ENCODE data around the gene RPP30. TPM values are rescaled to one million over a fixed set of nuclear protein-coding genes. Genes with fewer than 3 reads are reported as not detected.

RPP30 gene
- total and polyA plus RNA-seq, 2 donors from 2014 or later = 26.5 to 42.9 TPM

DNA sequence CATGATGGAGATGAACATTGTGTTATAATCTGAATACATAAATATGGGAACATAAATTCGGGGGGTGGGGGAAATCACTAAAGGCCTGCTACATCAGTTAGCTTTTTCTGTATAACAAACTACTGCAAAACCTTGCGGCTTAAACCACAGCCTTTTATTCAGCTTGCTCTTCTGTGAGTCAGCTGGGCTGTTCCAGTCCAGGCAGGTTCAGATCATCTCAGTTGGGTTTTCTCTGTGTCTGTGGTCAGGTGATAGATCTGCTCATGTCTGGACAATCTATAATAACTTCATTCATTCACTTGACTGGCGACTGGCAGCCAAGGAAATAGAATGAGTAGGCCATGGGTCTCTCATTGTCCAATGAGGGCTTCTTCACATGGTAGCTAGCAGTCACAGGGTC, 37.4 kb upstream of the RPP30 start:
- TF ChIP-seq CTCF (IDR thresholded peaks at IDR 0.05; ENCODE audit: borderline replicate concordance, extremely low read depth, insufficient read depth) = no peak
- Histone ChIP-seq H3K27ac (ENCODE audit: low read depth in 2 of 2, low read length in 2 of 2) (no peak overlapping the region), H3K36me3 (ENCODE audit: control insufficient read depth in 2 of 3, insufficient read depth in 3 of 3, low read length in 3 of 3) (no peaks in the 10 kb centered on the region), H3K27me3 (ENCODE audit: control insufficient read depth, insufficient read depth, low read length) (no peaks in the 10 kb centered on the region), H3K4me1 (ENCODE audit: control insufficient read depth in 2 of 3, insufficient read depth in 2 of 3, low read depth in 1 of 3, low read length in 3 of 3) (no peaks in the 10 kb centered on the region), H3K9me3 (ENCODE audit: control insufficient read depth in 2 of 3, insufficient read depth in 1 of 3, low read length in 3 of 3) (no peaks in the 10 kb centered on the region), H3K9ac (ENCODE audit: low read length in 3 of 3) (no peak overlapping the region), H3K4me3 (ENCODE audit: low read length in 3 of 3) (no peak overlapping the region)
- DNase-seq (no peak), FAIRE-seq (no peak)
- intact Hi-C loops (cut with DNase I) = no loop called here

GRCh38 chr10:90837486-90837885, 34.3 kb upstream of the RPP30 start:
- intact Hi-C loops (cut with DNase I) = no loop called here
- FAIRE-seq = no peak

DNA sequence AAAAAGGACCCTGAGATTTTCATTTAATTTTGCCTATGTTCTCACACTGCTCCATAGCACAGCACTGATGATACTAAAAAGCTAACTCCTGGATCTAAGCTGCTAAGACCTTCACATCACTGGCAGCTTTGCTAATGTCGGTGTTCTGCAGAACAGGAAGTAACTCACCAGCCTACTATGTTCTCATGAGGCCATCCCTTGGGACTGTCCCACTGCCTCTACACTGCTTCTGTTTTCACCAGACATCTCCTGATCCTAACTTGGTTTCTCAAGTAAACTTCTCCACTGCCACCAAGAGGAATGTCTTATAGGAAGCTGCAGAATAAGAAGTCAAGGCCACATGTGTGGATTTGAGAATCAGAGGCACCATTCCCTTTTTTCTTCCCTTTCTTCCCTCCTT, 29.0 kb upstream of the RPP30 start:
- no peak for TF ChIP-seq CTCF (IDR thresholded peaks at IDR 0.05; ENCODE audit: borderline replicate concordance, extremely low read depth, insufficient read depth)
- no peaks in the 10 kb centered on the region for H3K27me3 ChIP-seq (ENCODE audit: control insufficient read depth, insufficient read depth, low read length)
- FAIRE-seq = no peak

More at GRCh38 chr10:90837486-90837885, 34.3 kb upstream of the RPP30 start:
- no peak for TF ChIP-seq CTCF (IDR thresholded peaks at IDR 0.05; ENCODE audit: borderline replicate concordance, extremely low read depth, insufficient read depth)
- no peaks in the 10 kb centered on the region for H3K9me3 ChIP-seq (ENCODE audit: control insufficient read depth in 2 of 3, insufficient read depth in 1 of 3, low read length in 3 of 3)
- no peak overlapping the region for H3K27ac ChIP-seq (ENCODE audit: low read depth in 2 of 2, low read length in 2 of 2)
- H3K9ac ChIP-seq (ENCODE audit: low read length in 3 of 3) = no peak overlapping the region
- H3K4me1 ChIP-seq (ENCODE audit: control insufficient read depth in 2 of 3, insufficient read depth in 2 of 3, low read depth in 1 of 3, low read length in 3 of 3) = no peaks in the 10 kb centered on the region
- DNase-seq = no peak
- H3K36me3 ChIP-seq (ENCODE audit: control insufficient read depth in 2 of 3, insufficient read depth in 3 of 3, low read length in 3 of 3) = no peaks in the 10 kb centered on the region
- H3K4me3 ChIP-seq (ENCODE audit: low read length in 3 of 3) = no peak overlapping the region
- no peaks in the 10 kb centered on the region for H3K27me3 ChIP-seq (ENCODE audit: control insufficient read depth, insufficient read depth, low read length)

DNA sequence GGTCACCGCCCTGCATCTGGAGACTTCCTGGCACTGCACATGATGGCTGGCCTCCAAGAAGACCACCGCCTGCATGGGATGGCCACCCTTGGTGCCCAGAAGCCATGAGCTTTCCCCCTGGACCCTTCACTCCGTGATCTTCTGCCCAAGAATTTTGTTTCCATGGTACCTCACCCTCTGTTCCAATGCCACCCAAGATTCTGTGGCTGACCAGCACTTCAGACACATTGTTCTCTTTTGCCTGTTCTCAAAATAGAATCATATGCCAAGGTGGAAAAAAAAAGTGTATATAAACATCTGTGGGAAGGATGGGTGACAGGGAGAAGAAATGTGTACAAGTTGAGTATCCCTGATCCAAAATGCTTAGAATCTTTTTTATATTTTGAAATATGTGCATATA, 26.0 kb upstream of the RPP30 start:
- H3K36me3 ChIP-seq (ENCODE audit: control insufficient read depth in 2 of 3, insufficient read depth in 3 of 3, low read length in 3 of 3) = no peaks in the 10 kb centered on the region
- peaks cover 0 to 6% (median 5%) of the 10 kb centered on the region in 3 donors for H3K9me3 ChIP-seq (ENCODE audit: control insufficient read depth in 2 of 3, insufficient read depth in 1 of 3, low read length in 3 of 3)
- DNase-seq (no peak), FAIRE-seq (no peak)
- no peaks in the 10 kb centered on the region for H3K27me3 ChIP-seq (ENCODE audit: control insufficient read depth, insufficient read depth, low read length)
- no peak overlapping the region for H3K4me3 ChIP-seq (ENCODE audit: low read length in 3 of 3)
- TF ChIP-seq CTCF (IDR thresholded peaks at IDR 0.05; ENCODE audit: borderline replicate concordance, extremely low read depth, insufficient read depth) = no peak
- no peak overlapping the region for H3K27ac ChIP-seq (ENCODE audit: low read depth in 2 of 2, low read length in 2 of 2)
- H3K4me1 ChIP-seq (ENCODE audit: control insufficient read depth in 2 of 3, insufficient read depth in 2 of 3, low read depth in 1 of 3, low read length in 3 of 3) = no peaks in the 10 kb centered on the region
- no peak overlapping the region for H3K9ac ChIP-seq (ENCODE audit: low read length in 3 of 3)
- intact Hi-C loops (cut with DNase I) = no loop called here

More for the DNA sequence above, 29.0 kb upstream of the RPP30 start:
- intact Hi-C loops (cut with DNase I) = no loop called here
- no peak overlapping the region for H3K4me3 ChIP-seq (ENCODE audit: low read length in 3 of 3)
- no peaks in the 10 kb centered on the region for H3K9me3 ChIP-seq (ENCODE audit: control insufficient read depth in 2 of 3, insufficient read depth in 1 of 3, low read length in 3 of 3)
- no peaks in the 10 kb centered on the region for H3K4me1 ChIP-seq (ENCODE audit: control insufficient read depth in 2 of 3, insufficient read depth in 2 of 3, low read depth in 1 of 3, low read length in 3 of 3)
- no peaks in the 10 kb centered on the region for H3K36me3 ChIP-seq (ENCODE audit: control insufficient read depth in 2 of 3, insufficient read depth in 3 of 3, low read length in 3 of 3)
- no peak overlapping the region for H3K9ac ChIP-seq (ENCODE audit: low read length in 3 of 3)
- H3K27ac ChIP-seq (ENCODE audit: low read depth in 2 of 2, low read length in 2 of 2) = no peak overlapping the region
- DNase-seq = no peak
